ENCODE data around the gene KSR2. TPM values are rescaled to one million over a fixed set of nuclear protein-coding genes. Genes with fewer than 3 reads are reported as not detected.

The KSR2 gene
- total RNA-seq, 2 donors from 2014 or later, result 0.07 TPM; not detected in 1

DNA sequence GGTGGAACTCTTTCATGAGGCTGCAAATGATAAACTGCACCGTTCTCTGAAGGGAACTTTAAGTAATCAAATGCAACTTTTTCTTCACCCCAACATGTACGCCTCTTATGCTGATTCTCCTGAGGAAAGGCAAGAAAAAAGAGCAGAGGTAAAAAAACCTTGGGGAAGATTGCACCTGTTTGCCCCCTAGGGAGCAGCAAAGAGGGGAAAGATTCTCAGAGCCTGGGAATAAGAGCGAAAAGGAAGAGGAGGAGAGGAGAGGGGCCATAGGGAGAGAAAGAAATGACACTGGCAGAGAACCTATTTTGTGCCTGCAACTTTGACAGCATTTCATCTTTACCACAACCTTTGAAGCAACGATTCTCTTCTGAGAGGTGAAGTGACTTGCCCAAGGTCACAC is 254.6 kb downstream of the KSR2 start:
- H3K36me3 ChIP-seq, result no peaks in the 10 kb centered on the region
- DNase-seq (ENCODE audit: low spot score) (no peak), ATAC-seq (ENCODE audit: insufficient number of reproducible peaks, low FRiP score, low read depth) (no peak)
- TF ChIP-seq CTCF (IDR thresholded peaks at IDR 0.05), result no peak
- no peaks in the 10 kb centered on the region for H3K4me1 ChIP-seq (ENCODE audit: control insufficient read depth in 1 of 2, low read depth in 2 of 2)
- no peaks in the 10 kb centered on the region for H3K27me3 ChIP-seq (replicated peaks; ENCODE audit: insufficient read depth)
- H3K9me3 ChIP-seq, result no peaks in the 10 kb centered on the region
- H3K27ac ChIP-seq, result no peak overlapping the region
- H3K4me3 ChIP-seq, result no peak overlapping the region

- Histone ChIP-seq H3K4me1 (ENCODE audit: control insufficient read depth in 1 of 2, low read depth in 2 of 2) (no peaks in the 10 kb centered on the region), H3K9me3 (no peaks in the 10 kb centered on the region), H3K27ac (no peak overlapping the region), H3K4me3 (no peak overlapping the region), H3K27me3 (replicated peaks; ENCODE audit: insufficient read depth) (no peaks in the 10 kb centered on the region), H3K36me3 (no peaks in the 10 kb centered on the region)
- DNase-seq (ENCODE audit: low spot score) (no peak), ATAC-seq (ENCODE audit: insufficient number of reproducible peaks, low FRiP score, low read depth) (no peak)
- no peak for TF ChIP-seq CTCF (IDR thresholded peaks at IDR 0.05)
Measured at GRCh38 chr12:117710121-117710520, 258.7 kb downstream of the KSR2 start.

- no peaks in the 10 kb centered on the region for H3K4me1 ChIP-seq (ENCODE audit: control insufficient read depth in 1 of 2, low read depth in 2 of 2)
- no peak for TF ChIP-seq CTCF (IDR thresholded peaks at IDR 0.05)
- H3K36me3 ChIP-seq, result no peaks in the 10 kb centered on the region
- H3K27ac ChIP-seq, result no peak overlapping the region
- no peaks in the 10 kb centered on the region for H3K9me3 ChIP-seq
- DNase-seq (ENCODE audit: low spot score), result no peak
- ATAC-seq (ENCODE audit: insufficient number of reproducible peaks, low FRiP score, low read depth), result no peak
- no peak overlapping the region for H3K4me3 ChIP-seq
- no peaks in the 10 kb centered on the region for H3K27me3 ChIP-seq (replicated peaks; ENCODE audit: insufficient read depth)
Measured at GRCh38 chr12:117707861-117708260, 260.9 kb downstream of the KSR2 start.

- Histone ChIP-seq H3K27ac (no peak overlapping the region), H3K9me3 (no peaks in the 10 kb centered on the region), H3K4me1 (ENCODE audit: control insufficient read depth in 1 of 2, low read depth in 2 of 2) (no peaks in the 10 kb centered on the region), H3K36me3 (no peaks in the 10 kb centered on the region), H3K27me3 (replicated peaks; ENCODE audit: insufficient read depth) (no peaks in the 10 kb centered on the region), H3K4me3 (no peak overlapping the region)
- ATAC-seq (ENCODE audit: insufficient number of reproducible peaks, low FRiP score, low read depth) (no peak), DNase-seq (ENCODE audit: low spot score) (no peak)
- TF ChIP-seq CTCF (IDR thresholded peaks at IDR 0.05), result no peak
Measured at GRCh38 chr12:117703584-117703983, 265.2 kb downstream of the KSR2 start.

DNA sequence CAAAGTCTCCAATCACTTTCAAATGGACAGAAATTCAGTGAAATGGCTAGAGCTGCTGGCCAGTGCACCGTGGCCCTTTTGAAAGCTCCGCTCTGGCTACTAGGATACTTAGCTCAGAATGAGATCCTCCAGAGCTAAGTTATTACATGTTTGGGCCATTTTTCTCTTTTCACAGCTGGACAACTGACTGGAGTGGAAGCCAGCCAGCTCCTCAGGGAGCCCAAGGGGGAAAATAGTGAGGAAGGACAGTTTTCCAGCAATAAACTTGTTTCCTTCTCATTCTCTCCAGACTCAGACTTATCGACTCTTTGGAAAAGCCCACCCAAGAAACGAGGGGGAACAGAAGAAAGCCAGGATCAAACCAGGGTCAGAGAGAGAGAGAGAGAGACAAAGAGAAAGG is 266.0 kb downstream of the KSR2 start:
- Histone ChIP-seq H3K9me3 (no peaks in the 10 kb centered on the region), H3K27me3 (replicated peaks; ENCODE audit: insufficient read depth) (no peaks in the 10 kb centered on the region), H3K4me1 (ENCODE audit: control insufficient read depth in 1 of 2, low read depth in 2 of 2) (no peaks in the 10 kb centered on the region), H3K4me3 (no peak overlapping the region), H3K36me3 (no peaks in the 10 kb centered on the region), H3K27ac (no peak overlapping the region)
- ATAC-seq (ENCODE audit: insufficient number of reproducible peaks, low FRiP score, low read depth), result no peak
- DNase-seq (ENCODE audit: low spot score), result no peak
- no peak for TF ChIP-seq CTCF (IDR thresholded peaks at IDR 0.05)
